PC-9 (cell line): ENCODE data around the gene LCN10.

ENCODE experiments used
- EZH2 ChIP-seq: fragments of 200-600 bp; sonication (generic); IDR thresholded peaks from 2 replicates; pipeline ENCODE4 v1.8.0; 2017; ENCODE audit warnings: antibody characterized with exemption, low read depth
- TF ChIP-seq, protein P1 (sequence below): fragments of 200-600 bp; sonication (generic); conservative IDR thresholded peaks from 2 replicates; pipeline ENCODE4 v1.6.1; 2017; ENCODE audit warnings: mixed run types, antibody characterized with exemption, mild to moderate bottlenecking, moderate library complexity

DNA sequence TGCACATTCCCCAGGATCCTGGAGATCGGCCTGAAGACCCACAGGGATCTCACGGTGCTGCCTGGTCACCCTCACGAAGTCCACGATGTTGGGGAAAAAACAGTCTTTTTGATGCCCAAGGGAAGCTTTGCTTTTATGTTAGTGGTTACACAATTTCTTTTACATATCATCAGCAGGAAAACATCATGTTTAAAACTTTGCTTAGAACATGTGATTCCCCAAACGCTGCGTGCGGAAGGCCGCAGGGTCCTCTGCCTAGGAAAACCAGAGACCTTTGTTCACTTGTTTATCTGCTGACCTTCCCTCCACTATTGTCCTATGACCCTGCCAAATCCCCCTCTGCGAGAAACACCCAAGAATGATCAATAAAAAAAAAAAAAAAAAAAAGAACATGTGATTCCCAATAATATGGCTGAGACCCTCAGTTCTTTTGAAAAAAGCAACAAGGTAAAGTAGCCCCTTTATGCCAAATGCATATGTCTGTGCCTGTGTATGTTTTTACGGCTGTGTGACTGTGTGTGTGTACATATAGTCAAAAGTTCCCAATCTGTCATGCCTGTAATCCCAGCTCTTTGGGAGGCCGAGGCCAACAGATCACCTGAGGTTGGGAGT is 44.0 kb downstream of the LCN10 start:
- TF ChIP-seq, protein P1, sequence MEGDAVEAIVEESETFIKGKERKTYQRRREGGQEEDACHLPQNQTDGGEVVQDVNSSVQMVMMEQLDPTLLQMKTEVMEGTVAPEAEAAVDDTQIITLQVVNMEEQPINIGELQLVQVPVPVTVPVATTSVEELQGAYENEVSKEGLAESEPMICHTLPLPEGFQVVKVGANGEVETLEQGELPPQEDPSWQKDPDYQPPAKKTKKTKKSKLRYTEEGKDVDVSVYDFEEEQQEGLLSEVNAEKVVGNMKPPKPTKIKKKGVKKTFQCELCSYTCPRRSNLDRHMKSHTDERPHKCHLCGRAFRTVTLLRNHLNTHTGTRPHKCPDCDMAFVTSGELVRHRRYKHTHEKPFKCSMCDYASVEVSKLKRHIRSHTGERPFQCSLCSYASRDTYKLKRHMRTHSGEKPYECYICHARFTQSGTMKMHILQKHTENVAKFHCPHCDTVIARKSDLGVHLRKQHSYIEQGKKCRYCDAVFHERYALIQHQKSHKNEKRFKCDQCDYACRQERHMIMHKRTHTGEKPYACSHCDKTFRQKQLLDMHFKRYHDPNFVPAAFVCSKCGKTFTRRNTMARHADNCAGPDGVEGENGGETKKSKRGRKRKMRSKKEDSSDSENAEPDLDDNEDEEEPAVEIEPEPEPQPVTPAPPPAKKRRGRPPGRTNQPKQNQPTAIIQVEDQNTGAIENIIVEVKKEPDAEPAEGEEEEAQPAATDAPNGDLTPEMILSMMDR: no peak
- no peak for TF ChIP-seq EZH2
